AG09319 (cell line): ENCODE measurements around the gene ZNF638.

Source experiments
- DNase-seq: peaks from one replicate; pipeline ENCODE4 v3.0.0-alpha.2; 2010; ENCODE audit warnings: low read depth; ENCODE audit errors: extremely low read depth
- CTCF ChIP-seq: IDR thresholded peaks from 2 replicates; pipeline ENCODE4 v1.5.1; 2011; ENCODE audit warnings: low read depth, mild to moderate bottlenecking, inconsistent platforms, low read length, moderate library complexity

The ZNF638 gene

DNA sequence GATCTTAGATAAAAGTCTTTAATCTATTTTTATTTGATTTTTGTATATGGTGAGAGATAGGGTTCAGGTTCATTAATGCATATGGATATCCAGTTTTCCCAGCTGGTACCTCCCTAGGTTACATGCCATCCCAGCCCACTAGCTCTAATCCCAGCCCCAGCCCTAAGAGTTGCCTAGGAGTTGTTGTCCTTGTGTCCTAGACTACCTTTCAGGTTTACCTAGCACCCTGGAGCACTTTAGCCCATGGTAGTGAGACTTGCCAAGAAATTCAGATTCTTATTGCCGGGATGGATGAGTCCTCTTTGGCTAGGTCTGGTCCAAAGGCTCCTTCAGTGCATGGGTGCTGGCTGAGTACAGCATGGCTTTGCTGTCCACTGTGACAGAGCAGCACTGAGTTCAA lies 40.5 kb downstream of the ZNF638 start:
- TF ChIP-seq CTCF, result no peak
- DNase-seq, result no peak

- no peak for TF ChIP-seq CTCF
- DNase-seq, result peak; percentile 29
These were observed 47.5 kb downstream of the ZNF638 start for GRCh38 chr2:71379086-71379485.

GRCh38 chr2:71380665-71381064 lies 49.1 kb downstream of the ZNF638 start:
- DNase-seq, result no peak
- no peak for TF ChIP-seq CTCF

- TF ChIP-seq CTCF, result no peak
- DNase-seq, result peak; percentile 24
These were observed 53.4 kb downstream of the ZNF638 start for GRCh38 chr2:71385012-71385411.

- DNase-seq, result no peak
- TF ChIP-seq CTCF, result no peak
These were observed 56.6 kb downstream of the ZNF638 start for GRCh38 chr2:71388214-71388613.

GRCh38 chr2:71389384-71390072 lies 57.9 kb downstream of the ZNF638 start:
- TF ChIP-seq CTCF, result no peak
- DNase-seq, result no peak

DNA sequence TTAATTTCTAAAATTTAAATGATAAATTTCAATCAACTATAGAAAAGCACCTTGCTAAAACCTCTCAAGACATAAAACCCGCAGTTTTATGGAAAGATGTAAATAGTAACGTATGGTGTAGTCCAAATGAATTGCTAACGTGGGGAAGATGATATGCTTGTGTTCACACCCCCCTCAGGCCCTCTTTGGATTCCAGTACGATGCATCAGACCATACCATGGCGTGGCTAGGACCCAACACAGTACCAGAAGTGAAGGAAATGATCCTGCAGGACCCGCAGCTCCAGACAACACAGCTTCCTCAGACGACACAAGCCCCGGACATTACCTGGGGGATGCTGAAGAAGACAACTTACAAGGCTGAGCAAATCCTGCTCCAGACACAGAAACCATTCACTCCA lies 61.6 kb downstream of the ZNF638 start:
- no peak for DNase-seq
- TF ChIP-seq CTCF, result no peak
